ENCODE data around the gene SLC24A1.

GRCh38 chr15:65650312-65651041, 28.7 kb downstream of the SLC24A1 start:
- peak in 2 of 3 donors; percentile 9 to 19 for TF ChIP-seq POLR2AphosphoS5 (IDR thresholded peaks at IDR 0.05)
- TF ChIP-seq CTCF (IDR thresholded peaks at IDR 0.05 in 8 of 11, conservative IDR thresholded peaks at IDR 0.05 in 3 of 11): no peak

All from spleen (tissue), 7 donors.